ENCODE measurements around the gene ARHGAP10.

Gene ARHGAP10

DNA sequence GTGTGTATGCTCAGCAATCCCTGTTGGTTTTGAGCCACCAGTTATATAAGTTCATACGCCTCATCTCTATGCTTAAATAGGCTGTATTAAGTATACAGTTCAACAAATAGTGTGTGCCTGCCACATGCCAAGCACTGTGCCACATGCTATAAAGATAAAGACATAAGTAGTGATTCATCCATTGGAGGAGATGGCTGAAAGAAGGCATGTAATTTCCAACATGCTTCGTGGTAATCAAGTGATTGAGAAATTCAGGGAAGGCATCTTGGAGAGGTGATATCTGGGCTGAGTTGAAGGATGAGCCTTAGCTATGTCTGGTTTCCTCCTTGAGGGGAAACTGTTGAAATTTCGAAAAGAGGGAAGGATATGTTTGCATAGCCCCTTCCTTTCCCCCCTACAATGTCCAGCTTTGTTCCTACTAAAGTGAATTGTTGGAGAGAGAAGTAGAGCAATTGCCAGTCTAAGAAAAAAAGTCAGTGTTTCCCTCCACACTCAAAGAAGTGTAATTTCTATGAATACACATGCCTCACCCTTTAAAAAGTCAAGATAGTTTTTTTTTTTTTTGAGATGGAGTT, 96.5 kb downstream of the ARHGAP10 start:
- DNase-seq (ENCODE audit: low spot score) = no peak

DNA sequence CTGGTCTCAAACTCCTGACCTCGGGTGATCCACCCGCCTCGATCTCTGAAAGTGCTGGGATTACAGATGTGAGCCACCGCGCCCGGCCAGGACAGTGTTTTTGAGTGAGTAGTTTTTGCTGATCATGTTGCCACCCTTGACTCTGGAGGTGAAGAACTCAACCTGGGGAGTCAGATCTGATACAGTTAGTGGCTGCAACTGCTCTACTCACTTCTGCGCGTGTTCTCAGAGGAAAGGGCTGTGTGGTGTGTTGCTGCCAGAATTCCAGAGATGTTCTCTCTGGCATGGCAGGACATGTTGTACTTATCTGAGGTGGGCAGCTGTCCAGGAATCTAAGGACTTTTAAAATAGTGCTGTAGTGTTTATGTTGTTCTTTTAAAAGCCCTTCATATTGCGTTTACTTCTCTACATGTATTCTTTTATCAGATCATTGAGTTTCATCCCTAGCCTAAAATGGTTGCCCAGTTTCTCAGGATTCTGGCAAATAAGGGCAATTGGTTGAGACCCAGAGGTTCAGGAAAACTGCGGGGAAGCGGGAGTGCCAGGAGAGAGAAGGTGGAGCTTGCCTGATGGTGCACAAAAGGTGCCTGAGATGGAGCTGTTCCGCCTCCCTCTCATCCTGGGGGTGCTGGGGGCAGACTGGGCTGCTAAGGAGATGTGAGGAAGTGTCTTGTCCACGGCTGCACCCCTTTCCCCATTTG, 97.7 kb downstream of the ARHGAP10 start:
- no peak for DNase-seq (ENCODE audit: low spot score)

DNA sequence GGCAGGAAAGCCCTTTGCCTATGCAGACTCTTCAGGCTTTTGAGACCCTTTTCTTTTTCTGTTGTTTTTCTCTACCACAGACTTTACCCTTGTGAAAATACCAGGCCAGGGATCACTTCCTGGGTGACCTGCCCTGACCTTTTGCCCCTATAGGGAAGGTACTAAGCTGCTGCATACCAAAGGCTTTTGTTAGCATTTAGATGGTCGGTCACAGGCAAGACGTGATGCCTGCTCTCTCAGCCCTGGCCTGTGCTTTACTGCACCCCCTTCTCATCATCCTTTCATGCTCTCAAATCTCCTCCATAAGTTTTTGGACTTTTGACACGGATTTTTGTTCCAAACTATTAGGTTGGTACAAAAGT, 98.2 kb downstream of the ARHGAP10 start:
- no peak for DNase-seq (ENCODE audit: low spot score)

DNA sequence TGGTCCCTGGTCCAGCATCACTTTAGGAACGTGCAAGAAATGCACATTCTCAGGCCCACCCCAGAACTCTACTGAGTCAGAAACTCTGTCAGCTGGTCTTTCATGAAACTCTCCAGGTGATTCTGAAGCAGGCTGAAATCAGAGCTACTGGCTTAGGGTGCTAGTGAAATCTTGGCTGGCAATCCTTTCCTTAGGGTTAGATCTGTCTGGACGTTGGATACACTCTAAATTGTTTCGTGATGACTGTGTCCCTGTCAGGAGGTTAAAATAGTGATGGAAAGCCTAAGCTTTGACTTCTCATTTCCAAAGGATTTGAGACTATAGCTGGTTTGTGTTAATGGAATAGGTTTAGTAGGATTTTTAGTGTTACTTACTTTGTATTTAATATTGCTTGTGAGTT, 99.1 kb downstream of the ARHGAP10 start:
- DNase-seq (ENCODE audit: low spot score) = no peak

DNA sequence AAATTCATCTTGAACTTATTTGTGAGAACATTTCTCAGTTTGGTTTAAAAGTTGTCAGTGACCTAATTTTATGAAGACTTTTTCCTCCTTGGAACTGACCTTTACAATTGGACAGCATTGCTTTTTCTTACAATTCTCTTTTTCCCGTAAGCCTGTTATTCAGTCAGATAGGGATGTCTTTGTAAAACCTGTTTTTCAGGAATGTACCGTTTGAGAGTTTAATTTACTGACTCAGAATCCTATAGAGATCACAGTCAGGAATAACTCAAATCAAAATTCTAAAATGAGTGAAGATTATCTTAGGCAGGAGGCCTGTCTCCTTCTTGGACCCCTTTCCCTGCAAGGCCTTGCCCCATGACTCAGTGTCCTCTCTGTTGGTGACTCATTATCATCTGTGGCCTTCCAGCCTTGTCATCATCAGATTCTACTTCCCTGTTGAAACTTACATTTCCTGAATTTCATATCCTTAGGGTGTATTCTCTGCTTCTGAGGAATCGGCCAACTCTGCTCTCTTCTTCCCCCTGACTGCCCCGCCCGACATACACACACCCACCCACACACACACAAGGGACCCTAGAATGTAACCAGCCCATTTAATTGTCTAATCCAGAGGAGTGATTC, 99.8 kb downstream of the ARHGAP10 start:
- no peak for DNase-seq (ENCODE audit: low spot score)

DNA sequence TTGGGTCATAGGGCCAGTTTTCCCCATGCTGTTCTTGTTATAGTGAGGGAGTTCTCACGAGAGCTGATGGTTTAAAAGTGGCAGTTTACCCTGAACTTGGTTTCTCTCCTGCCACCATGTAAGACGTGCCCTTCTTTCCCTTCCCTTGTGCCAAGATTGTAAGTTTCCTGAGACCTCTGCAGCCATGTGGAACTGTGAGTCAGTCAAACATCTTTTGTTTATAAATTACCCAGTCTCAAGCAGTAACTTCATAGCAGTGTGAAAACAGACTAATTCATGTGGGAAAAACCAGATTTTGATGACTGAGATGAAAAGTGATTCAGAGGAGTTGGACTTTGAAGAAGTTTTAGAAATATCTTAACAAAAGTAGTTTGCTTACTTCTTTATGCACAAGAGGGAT, 101.4 kb downstream of the ARHGAP10 start:
- no peak for DNase-seq (ENCODE audit: low spot score)

DNA sequence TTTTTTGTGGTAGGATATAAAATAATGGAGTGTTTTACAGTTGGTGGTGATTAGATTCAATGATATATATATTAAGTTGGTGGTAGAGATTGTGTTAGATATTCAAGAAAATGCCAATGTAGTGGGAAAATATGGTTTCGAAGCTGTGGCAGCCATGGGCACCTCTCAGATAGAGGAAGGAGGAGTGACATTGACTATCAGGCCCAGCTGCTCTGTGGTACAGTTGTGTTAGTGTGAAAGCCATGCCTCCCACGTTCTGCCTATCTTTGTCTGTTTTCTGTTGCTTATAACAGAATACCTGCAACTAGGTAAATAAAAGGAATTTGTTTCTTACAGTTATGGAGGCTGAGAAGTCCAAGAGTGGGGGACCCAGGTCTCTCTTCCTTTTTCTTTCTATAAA, 101.9 kb downstream of the ARHGAP10 start:
- no peak for DNase-seq (ENCODE audit: low spot score)

DNA sequence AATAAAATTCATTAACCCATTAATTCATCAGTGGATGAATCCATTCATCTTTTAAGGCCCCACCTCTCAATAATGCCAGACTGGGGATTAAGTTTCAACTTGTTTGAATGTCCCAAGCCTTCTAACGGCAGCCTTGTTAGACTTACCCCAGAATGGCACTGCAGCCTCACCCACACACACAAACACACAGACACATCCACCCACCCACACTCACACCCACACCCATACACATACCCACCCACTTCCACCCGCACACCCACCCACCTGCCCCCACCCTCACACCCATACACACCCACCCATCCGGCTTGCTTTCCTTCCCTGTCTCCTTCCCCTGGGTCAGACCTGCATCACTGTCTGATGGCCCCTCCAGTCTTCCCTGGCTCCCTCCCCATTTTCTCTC, 102.6 kb downstream of the ARHGAP10 start:
- no peak for DNase-seq (ENCODE audit: low spot score)

DNA sequence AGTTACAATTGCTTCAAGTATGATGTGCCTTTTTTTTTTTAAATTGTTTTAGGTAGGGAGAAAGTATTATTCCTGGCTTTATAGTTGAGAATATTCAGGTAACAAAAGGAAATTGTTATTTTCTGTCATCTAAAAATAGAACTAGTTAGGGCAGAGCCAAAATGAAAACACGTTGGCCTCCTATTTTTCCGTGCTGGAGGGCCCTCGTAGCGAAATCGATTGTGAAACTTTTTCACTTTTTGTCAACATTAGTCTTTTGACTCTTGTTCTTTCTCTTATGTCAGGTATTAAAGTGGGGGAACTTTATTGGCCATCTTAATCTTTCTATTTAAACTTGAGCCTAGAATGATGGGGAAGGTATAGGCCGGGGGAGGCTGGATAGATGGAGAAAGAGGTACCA, 104.9 kb downstream of the ARHGAP10 start:
- DNase-seq (ENCODE audit: low spot score) = peak; percentile 53

DNA sequence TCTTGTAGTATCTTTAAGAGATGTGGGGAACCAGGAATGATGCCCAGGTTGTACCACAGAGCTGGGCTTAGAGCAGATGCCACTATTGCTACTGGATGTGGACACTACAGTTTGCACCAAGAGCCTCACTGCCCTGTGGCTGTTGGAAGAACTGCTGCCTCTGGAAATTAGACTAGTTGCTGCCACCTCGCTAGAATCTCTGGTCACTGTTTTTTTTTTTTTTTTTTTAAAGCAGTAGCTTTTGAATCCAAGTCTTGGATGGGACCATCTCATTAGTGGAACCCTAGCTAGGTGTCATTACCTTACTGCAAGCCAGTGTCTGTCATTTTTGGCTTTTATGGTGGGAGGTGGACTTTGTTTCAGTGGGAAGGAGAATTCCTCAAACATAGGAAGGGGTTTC, 105.5 kb downstream of the ARHGAP10 start:
- DNase-seq (ENCODE audit: low spot score) = no peak

DNA sequence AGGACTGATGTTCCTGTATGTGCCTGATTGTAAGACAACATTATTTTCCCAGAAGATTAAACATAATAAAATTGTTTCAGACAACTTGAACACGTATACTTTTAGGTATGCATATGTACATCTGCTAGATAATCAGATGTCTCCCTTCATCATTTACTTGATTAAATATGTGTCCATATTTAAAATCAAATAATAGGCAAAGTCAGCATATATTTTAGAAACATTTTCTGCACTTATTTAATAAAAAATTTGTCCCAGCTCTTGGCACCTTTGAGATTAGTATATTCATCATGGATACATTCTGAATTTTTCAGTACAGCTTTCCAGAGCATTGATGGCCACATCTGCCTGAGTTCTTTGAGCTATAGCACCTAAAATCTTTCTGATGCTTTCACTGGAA, 106.0 kb downstream of the ARHGAP10 start:
- no peak for DNase-seq (ENCODE audit: low spot score)

DNA sequence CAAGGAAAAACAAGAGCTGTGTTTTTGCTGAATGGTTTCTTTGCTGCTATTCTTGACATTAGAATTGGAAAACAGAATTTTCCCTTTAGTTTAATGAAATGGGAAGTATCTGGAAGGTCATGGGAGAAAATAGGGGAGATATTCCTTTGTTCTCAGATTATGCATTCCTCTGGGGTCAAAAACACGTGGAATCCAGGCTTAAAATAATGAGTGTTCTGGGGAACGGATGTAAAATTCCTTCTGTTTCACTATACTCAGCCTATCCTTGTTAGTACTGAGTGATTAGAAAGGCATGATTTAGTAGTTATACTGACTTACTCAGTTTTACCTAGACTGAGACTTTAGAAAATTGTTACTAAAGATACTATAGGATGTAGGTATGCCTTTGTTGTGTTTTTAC, 107.3 kb downstream of the ARHGAP10 start:
- DNase-seq (ENCODE audit: low spot score) = no peak

DNA sequence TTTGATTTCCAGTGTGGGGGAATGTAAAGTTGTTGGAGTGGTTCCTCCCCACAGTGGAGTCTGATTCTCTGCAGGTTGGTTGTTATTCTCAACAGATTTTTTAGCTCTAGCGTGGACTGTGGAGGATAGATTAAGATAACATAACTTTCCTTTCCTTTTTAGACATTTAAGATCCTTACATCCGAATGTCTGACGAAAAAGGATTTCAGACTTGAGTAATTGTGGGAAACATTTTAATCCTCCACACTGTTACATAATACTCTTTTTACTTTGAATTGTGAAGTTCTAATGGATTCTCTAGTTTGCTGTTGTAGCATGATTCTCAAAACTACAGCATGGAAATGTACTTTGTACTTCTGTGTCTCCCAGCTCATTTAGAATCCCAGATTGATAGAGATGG, 107.8 kb downstream of the ARHGAP10 start:
- no peak for DNase-seq (ENCODE audit: low spot score)

DNA sequence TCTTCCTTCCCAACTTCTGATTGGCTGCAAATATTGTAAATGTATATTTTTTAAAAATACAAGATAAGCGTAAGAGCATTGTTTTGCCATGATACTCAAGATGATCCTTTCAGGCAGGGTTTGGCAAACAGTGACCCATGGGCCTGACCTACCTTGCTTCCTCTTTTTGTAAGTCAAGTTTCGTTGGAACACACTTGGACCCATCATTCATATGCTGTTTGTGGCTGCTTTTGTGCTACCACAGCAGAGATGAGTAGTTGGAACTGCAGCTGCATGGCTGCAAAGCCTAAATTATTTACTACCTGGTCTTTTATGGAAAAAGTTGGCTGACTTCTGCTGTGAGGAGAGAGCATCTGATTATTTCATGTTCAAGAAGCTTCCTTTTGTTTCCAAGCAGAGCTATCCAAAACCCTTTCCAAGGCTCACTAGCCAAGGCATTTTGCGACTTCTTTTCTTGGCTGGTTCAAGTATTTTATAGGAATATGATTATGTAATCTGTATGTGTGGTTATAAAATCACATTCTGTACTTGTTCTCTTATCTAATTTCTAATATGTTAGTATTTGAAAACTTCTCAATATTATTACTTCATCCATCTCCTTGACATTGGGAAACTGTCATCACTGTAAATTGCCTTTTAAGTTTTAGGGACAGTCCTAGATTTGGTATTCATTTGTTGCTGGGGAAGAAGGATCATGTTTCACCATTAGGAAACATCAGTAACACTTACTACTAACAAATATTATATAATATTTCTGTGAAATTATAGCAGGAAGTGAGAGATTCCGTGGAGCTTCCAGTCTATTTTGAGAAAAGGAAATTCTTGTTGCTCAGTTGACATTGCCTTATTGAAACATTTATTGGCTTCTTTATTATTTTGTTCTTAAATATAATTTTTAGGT, 109.2 kb downstream of the ARHGAP10 start:
- no peak for DNase-seq (ENCODE audit: low spot score)

DNA sequence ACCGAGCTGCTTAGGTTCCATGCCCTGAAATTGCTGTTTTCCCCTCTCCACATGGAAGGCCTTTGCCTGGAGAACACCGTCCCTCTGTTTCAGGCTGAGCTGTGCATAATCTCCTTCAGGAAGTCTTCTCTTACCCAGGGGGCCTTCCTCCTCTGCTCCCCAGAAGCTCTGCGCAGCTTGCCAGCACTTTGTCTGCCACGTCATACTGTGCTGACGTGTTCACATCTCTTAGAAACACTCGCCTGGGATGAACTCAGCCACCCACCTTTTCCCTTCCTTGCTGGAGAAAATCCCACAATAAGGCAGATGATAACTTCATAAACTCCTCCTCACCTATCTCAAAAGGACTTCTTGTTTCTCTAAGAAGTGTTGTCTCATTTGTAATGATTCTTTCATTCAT, 110.7 kb downstream of the ARHGAP10 start:
- no peak for DNase-seq (ENCODE audit: low spot score)

DNA sequence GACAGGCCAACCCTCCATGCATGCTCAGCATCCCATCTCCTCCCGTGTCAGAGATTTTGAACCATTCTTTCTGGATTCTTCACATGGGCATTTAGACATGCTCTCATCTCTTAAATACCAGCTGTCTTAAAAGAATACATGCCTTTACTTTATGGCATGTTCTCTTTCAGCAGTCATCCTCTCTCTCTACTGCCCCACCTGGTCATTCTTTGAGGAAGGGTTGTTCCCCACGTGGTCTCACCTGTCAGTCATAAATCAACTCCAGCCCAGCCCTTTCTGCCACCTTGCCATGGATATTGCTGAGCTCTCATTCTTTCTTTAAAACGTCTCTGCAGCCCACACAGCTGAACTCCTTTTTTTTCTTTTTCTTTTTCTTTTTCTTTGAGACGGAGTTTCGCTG, 111.3 kb downstream of the ARHGAP10 start:
- DNase-seq (ENCODE audit: low spot score) = no peak

DNA sequence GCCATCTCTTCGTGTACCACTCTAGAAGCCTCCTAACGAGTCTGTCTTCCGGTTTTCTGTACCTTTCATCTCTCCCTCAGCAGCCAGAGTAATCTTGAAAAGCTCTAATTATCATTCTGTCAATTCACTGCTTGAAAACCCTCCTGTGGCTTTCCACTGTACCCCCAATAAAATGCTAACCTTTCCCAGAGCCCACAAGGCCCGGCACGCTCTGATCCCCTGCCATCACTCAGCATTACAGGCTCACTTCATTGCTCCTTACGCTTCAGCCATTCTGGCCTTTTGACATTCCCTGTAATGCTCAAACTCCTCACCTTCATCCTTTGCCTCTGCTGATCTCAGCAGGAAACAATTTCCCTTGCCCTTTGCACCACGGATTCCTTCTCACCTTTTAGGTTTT, 112.9 kb downstream of the ARHGAP10 start:
- no peak for DNase-seq (ENCODE audit: low spot score)

DNA sequence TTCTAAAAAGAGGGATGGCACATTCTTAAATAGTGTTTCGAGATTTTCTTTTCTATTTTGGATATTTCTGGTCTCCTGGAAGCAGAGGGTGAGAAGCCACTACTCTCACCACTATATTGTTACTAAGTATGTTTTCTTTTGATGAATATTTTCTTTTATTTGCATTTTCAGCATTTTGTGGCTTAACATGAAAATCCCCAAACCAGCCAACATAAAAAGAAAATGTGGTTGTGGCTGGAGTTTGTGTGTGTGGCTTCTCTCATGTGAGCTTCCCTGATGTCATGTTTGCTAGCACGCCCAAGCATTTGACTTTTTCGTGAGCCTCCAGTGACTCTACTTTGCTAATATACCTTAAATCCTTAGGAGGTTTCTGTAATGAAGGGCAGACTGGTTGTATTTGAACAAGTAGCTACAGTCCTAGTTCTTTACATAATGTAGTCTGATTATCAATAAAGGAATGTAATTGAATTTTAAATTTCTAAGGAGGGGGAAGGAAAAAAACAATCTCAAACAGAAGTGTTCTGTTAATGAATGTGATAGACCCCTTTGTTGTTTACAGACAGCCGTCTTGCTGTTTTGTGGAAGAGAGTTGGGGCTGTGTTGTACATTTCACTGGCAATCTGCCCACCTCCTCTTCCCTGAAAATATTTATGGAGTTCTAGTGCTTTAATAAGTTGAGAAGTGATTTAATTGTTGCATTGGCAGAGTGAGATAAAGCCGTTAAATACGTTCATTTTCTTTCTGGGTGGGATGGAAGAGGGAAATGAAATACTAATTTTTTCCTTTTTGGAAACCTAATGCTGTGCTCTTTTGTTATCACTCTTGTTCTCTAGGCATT, 114.6 kb downstream of the ARHGAP10 start:
- peak; percentile 45 for DNase-seq (ENCODE audit: low spot score)

DNA sequence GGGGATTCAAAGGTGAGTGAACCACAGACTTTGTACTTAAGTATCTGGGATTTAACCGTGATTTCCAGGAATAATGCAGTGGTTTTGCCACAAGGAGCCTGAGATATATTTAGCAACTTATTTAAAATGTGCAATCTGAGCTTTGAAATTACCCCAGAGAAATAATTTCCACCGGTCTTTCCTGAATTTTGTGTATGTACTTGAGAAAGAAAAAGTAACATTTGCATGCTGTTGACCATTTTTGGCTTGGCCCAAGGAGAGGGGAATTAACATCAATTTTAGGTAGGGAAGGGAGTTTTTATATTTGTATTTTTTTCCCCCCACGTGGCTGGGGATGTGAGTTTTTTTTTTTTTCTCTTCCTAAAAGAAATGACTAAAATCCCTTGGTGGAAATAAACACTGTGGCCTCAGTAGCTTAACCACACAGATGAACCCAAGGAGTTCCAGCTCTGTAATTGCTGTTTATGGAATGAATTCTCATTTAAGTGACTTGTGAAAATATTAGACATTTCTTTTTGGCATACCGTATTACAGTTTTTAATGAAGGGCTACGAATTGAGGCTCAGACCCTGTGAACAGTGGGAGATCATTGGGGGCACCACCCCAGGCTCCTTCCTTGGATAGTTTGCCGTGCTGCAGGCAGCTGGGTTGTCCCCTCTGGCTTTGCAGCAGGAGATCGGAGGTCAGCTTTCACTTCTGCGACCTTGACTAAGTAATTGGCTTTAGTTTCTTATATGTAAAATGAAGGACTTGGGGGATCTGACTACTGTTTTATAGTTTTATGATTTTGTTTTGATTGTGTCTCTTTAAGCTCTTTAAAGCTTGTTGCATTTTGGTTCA, 116.1 kb downstream of the ARHGAP10 start:
- DNase-seq (ENCODE audit: low spot score) = no peak

DNA sequence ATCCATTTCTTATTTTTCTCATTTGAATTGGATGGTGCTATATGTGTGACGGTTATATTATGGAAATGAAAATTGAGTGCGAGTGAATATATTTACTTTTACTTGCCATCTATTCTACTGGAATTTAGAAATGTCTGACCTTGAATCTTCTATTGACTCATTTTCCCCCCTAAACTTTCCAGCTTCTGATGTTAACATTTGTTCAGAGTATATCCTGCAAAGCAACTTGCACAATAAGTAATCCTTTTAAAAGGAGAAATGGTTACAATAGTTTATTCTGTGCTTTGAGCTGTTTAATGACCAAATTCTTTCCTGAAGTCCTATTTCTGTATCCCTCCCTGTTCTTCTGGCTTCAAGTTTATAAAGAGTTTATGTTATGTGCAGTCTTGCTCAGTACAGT, 116.7 kb downstream of the ARHGAP10 start:
- no peak for DNase-seq (ENCODE audit: low spot score)

DNA sequence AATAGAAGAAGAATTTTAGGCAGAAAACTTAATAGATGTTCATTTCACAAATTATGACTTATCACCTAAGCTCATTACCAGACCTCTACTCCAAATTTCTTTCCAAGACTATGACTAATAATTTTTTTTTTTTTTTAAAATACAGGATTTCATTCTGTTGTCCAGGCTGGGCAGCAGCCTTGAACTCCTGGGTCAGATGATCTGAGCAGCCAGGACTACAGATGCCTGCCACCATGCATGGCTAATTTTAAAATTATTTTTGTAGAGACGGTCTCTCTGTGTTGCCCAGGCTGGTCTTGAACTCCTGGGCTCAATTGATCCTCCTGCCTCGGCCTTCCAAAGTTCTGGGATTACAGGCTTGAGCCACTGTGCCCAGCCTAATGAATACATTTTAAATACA, 119.2 kb downstream of the ARHGAP10 start:
- no peak for DNase-seq (ENCODE audit: low spot score)

Data from activated CD4-positive, alpha-beta T cell treated with anti-CD3 and anti-CD28 coated beads, Interleukin-2, Interleukin-4, amounts not matched to agents 100 ng/mL and 50 ng/mL, durations not matched to agents 16 hours and 8 hours (primary cell).